LNCaP clone FGC (cell line): Measurements from ENCODE around the gene SLC25A39.

Experiments
- DNase-seq: peaks from one replicate; pipeline ENCODE4 v3.0.0-alpha.2; 2011; ENCODE audit warnings: low read depth
- H3K4me3 ChIP-seq: 2 replicates; pipeline ENCODE4 v1.5.1; 2011; ENCODE audit warnings: mild to moderate bottlenecking, low read depth, low read length, control low read depth
- TF ChIP-seq, protein P1 (sequence below): IDR thresholded peaks from 2 replicates; pipeline ENCODE4 v1.5.1; 2012; ENCODE audit warnings: mild to moderate bottlenecking; ENCODE audit not compliant: control insufficient read depth, insufficient read depth; ENCODE audit errors: extremely low read depth

The SLC25A39 gene

DNA sequence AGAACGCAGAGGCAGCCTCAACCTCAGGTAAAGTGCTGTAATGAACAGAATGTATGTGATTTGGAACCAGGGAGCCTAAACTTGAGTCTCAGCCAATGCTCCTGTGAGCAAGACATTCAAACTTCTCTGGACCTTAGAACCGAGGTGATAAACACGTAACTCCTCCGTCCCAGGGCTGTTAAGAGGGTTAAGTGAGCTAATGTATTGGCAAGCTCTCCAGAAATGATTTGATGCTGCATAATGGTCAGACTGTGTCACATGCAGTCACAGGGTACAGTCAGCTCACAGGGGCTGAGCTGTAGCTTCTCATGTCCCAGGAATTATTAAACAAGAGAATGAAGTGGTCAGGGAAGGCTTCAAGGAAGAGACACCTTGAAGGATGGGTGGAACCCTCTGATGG lies 46.6 kb downstream of the SLC25A39 start:
- no peak overlapping the region for H3K4me3 ChIP-seq
- TF ChIP-seq, protein P1, sequence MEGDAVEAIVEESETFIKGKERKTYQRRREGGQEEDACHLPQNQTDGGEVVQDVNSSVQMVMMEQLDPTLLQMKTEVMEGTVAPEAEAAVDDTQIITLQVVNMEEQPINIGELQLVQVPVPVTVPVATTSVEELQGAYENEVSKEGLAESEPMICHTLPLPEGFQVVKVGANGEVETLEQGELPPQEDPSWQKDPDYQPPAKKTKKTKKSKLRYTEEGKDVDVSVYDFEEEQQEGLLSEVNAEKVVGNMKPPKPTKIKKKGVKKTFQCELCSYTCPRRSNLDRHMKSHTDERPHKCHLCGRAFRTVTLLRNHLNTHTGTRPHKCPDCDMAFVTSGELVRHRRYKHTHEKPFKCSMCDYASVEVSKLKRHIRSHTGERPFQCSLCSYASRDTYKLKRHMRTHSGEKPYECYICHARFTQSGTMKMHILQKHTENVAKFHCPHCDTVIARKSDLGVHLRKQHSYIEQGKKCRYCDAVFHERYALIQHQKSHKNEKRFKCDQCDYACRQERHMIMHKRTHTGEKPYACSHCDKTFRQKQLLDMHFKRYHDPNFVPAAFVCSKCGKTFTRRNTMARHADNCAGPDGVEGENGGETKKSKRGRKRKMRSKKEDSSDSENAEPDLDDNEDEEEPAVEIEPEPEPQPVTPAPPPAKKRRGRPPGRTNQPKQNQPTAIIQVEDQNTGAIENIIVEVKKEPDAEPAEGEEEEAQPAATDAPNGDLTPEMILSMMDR: no peak
- no peak for DNase-seq

- H3K4me3 ChIP-seq: no peak overlapping the region
- DNase-seq: no peak
- TF ChIP-seq, protein P1: no peak
Observed at GRCh38 chr17:44273607-44274006, 51.0 kb downstream of the SLC25A39 start.

GRCh38 chr17:44272954-44273353 lies 51.7 kb downstream of the SLC25A39 start:
- no peak overlapping the region for H3K4me3 ChIP-seq
- TF ChIP-seq, protein P1: no peak
- no peak for DNase-seq

DNA sequence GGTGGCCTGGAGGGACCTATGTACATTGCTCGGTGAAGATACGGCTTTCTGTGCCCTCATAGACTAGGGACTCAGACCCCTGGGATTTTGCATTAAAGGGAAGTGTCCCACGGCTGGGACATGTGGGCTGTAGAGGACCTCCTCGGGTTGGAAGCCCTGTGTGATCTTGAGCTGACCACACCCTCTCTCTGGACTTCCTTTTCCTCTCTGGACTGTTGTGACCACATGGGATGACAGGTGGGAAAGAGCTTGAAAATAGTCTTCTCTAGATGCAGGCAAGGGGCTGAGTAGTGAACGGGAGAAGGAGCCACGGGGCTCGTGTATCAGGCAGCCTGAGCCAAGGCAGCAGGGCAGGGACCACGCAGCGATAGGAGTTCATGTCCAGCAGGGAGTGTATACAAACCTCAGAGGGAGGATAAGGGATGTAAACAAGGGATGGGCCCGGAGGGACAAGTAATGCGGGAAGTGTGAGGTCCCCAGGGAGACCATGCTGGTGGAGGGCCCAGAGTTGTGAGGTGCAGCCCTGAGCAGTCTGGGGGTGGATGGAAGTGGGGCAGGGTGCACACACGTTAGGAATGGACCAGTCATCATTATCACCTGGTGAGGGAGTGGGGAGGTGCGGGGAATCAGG lies 52.2 kb downstream of the SLC25A39 start:
- H3K4me3 ChIP-seq: no peak overlapping the region
- TF ChIP-seq, protein P1: no peak

More for the DNA sequence above, 52.2 kb downstream of the SLC25A39 start:
- no peak for DNase-seq
